Activated CD8-positive, alpha-beta T cell treated with anti-CD3 and anti-CD28 coated beads, Interleukin-2, amount 10 ng/mL, durations not matched to agents 7 days and 5 days (primary cell): ENCODE data around the gene DDX25. TPM values are rescaled to one million over a fixed set of nuclear protein-coding genes. Genes with fewer than 3 reads are reported as not detected.
"Not testable (repeated sequence)": the region's sequence is repeated elsewhere in the genome, so short reads cannot be mapped to it uniquely, and the experiment has no call there.

Experiments used
- ATAC-seq: fragments of 150-1000 bp; cut with Tn5 transposase; one replicate; pipeline ENCODE4 v1.10.0; 2021; ENCODE audit warnings: moderate library complexity
- CTCF ChIA-PET: fragments of 350-600 bp; sonication (Branson Sonifier 250); formaldehyde crosslinking; loops from one replicate; lab custom pipeline; 2021; ENCODE audit warnings: antibody characterized with exemption; lab: Charles Lee
- POLR2A ChIA-PET: fragments of 350-600 bp; sonication (Branson Sonifier 250); formaldehyde crosslinking; loops from one replicate; lab custom pipeline; 2021; ENCODE audit warnings: antibody characterized with exemption; lab: Charles Lee
- DNase-seq: peaks from one replicate; pipeline ENCODE4 v3.0.0-alpha.2; 2020
- H3K27ac Mint-ChIP-seq: one replicate; pipeline ENCODE4 v1.8.0; 2021; ENCODE audit warnings: mild to moderate bottlenecking, mixed read lengths
- H3K27me3 Mint-ChIP-seq: one replicate; pipeline ENCODE4 v1.8.0; 2021; ENCODE audit warnings: low read depth, mixed read lengths
- H3K36me3 Mint-ChIP-seq: one replicate; pipeline ENCODE4 v1.8.0; 2021; ENCODE audit warnings: low read depth, mixed read lengths
- H3K4me1 Mint-ChIP-seq: one replicate; pipeline ENCODE4 v1.8.0; 2021; ENCODE audit warnings: low read depth, mixed read lengths
- H3K4me3 Mint-ChIP-seq: one replicate; pipeline ENCODE4 v1.8.0; 2021; ENCODE audit warnings: mild to moderate bottlenecking, mixed read lengths
- H3K9me3 Mint-ChIP-seq: one replicate; pipeline ENCODE4 v1.8.0; 2022; ENCODE audit warnings: mixed read lengths; ENCODE audit not compliant: insufficient read depth
- total RNA-seq, 2 experiments: library from RNA; stranded (reverse); gene quantifications; one replicate each; pipeline ENCODE4 v1.2.3, GENCODE V29; 2021

The DDX25 gene
- total RNA-seq, 2 experiments from 2014 or later: not detected

GRCh38 chr11:125910226-125910849 is 6.0 kb downstream of the DDX25 start:
- POLR2A ChIA-PET: no interaction called here
- no peaks in the 10 kb centered on the region for H3K36me3 Mint-ChIP-seq
- CTCF ChIA-PET: interaction anchor here (2.2 kb wide), 1 partner anchor 283 kb away, joined by 8 read pairs; no protein-coding TSS in a partner anchor
- no peaks in the 10 kb centered on the region for H3K4me1 Mint-ChIP-seq
- H3K9me3 Mint-ChIP-seq: no peaks in the 10 kb centered on the region
- no peak for DNase-seq
- H3K27ac Mint-ChIP-seq: no peak overlapping the region
- no peak for ATAC-seq
- peaks cover 23% of the 10 kb centered on the region for H3K27me3 Mint-ChIP-seq
- H3K4me3 Mint-ChIP-seq: no peak overlapping the region

GRCh38 chr11:125914601-125915000 is 10.3 kb downstream of the DDX25 start:
- DNase-seq, POLR2A ChIA-PET, H3K9me3 Mint-ChIP-seq, H3K27ac Mint-ChIP-seq, H3K36me3 Mint-ChIP-seq, ATAC-seq, H3K4me3 Mint-ChIP-seq, H3K4me1 Mint-ChIP-seq: not testable (repeated sequence)
- CTCF ChIA-PET: interaction anchor here (1.4 kb wide), 1 partner anchor 12 kb away, joined by 3 read pairs; the partner anchor contains the start of gene PUS3
- H3K27me3 Mint-ChIP-seq: peaks cover 36% of the 10 kb centered on the region

GRCh38 chr11:125916683-125917347 is 12.5 kb downstream of the DDX25 start:
- no peaks in the 10 kb centered on the region for H3K9me3 Mint-ChIP-seq
- no peaks in the 10 kb centered on the region for H3K4me1 Mint-ChIP-seq
- H3K36me3 Mint-ChIP-seq: no peaks in the 10 kb centered on the region
- ATAC-seq (no peak), DNase-seq (no peak)
- H3K27me3 Mint-ChIP-seq: peaks cover 24% of the 10 kb centered on the region
- no peak overlapping the region for H3K4me3 Mint-ChIP-seq
- no peak overlapping the region for H3K27ac Mint-ChIP-seq
- CTCF ChIA-PET: interaction anchor here (0.7 to 1.7 kb wide), 3 partner anchors 25 to 277 kb away, joined by 3 to 9 read pairs (median 3); no protein-coding TSS in a partner anchor
- POLR2A ChIA-PET: interaction anchor here (0.5 kb wide), 1 partner anchor 1698 kb away, joined by 3 read pairs; no protein-coding TSS in a partner anchor

GRCh38 chr11:125918140-125918840 is 14.0 kb downstream of the DDX25 start:
- H3K27me3 Mint-ChIP-seq: peaks cover 22% of the 10 kb centered on the region
- H3K9me3 Mint-ChIP-seq: no peaks in the 10 kb centered on the region
- no peak overlapping the region for H3K27ac Mint-ChIP-seq
- ChIA-PET CTCF (interaction anchor here (0.6 to 1.7 kb wide), 2 partner anchors 275 kb away, joined by 3 to 9 read pairs; no protein-coding TSS in a partner anchor), POLR2A (no interaction called here)
- ATAC-seq (no peak), DNase-seq (no peak)
- H3K4me3 Mint-ChIP-seq: no peak overlapping the region
- no peaks in the 10 kb centered on the region for H3K4me1 Mint-ChIP-seq
- H3K36me3 Mint-ChIP-seq: no peaks in the 10 kb centered on the region

- H3K27ac Mint-ChIP-seq: no peak overlapping the region
- ATAC-seq (no peak), DNase-seq (no peak)
- H3K4me3 Mint-ChIP-seq: no peak overlapping the region
- no peaks in the 10 kb centered on the region for H3K36me3 Mint-ChIP-seq
- H3K27me3 Mint-ChIP-seq: peaks cover 18% of the 10 kb centered on the region
- no peaks in the 10 kb centered on the region for H3K9me3 Mint-ChIP-seq
- no peaks in the 10 kb centered on the region for H3K4me1 Mint-ChIP-seq
- CTCF ChIA-PET: interaction anchor here (0.5 to 1.6 kb wide), 3 partner anchors 16 to 273 kb away, joined by 3 to 11 read pairs (median 3); partner anchors contain the start of gene PUS3
- POLR2A ChIA-PET: interaction anchor here (0.6 kb wide), 1 partner anchor 232 kb away, joined by 3 read pairs; no protein-coding TSS in a partner anchor
Observed at GRCh38 chr11:125921042-125921441, 16.7 kb downstream of the DDX25 start.

- DNase-seq: no peak
- Mint-ChIP-seq H3K27me3 (peaks cover 15% of the 10 kb centered on the region), H3K4me1 (no peaks in the 10 kb centered on the region), H3K4me3 (no peak overlapping the region), H3K27ac (no peak overlapping the region), H3K9me3 (no peaks in the 10 kb centered on the region), H3K36me3 (no peaks in the 10 kb centered on the region)
- POLR2A ChIA-PET: no interaction called here
- CTCF ChIA-PET: interaction anchor here (1.6 to 3.7 kb wide), 3 partner anchors 20 to 272 kb away, joined by 4 to 40 read pairs (median 11); no protein-coding TSS in a partner anchor
- ATAC-seq: no peak
Observed at GRCh38 chr11:125922156-125922555, 17.8 kb downstream of the DDX25 start.

- CTCF ChIA-PET: interaction anchor here (0.6 to 3.7 kb wide), 9 partner anchors 19 to 558 kb away, joined by 3 to 40 read pairs (median 4); no protein-coding TSS in a partner anchor
- no peaks in the 10 kb centered on the region for H3K36me3 Mint-ChIP-seq
- no peak overlapping the region for H3K4me3 Mint-ChIP-seq
- POLR2A ChIA-PET: no interaction called here
- ATAC-seq (peak; percentile 86), DNase-seq (peak; percentile 74)
- peaks cover 12% of the 10 kb centered on the region for H3K27me3 Mint-ChIP-seq
- H3K27ac Mint-ChIP-seq: no peak overlapping the region
- no peaks in the 10 kb centered on the region for H3K4me1 Mint-ChIP-seq
- no peaks in the 10 kb centered on the region for H3K9me3 Mint-ChIP-seq
Observed at GRCh38 chr11:125923012-125923579, 18.8 kb downstream of the DDX25 start.

- ATAC-seq: no peak
- H3K4me3 Mint-ChIP-seq: no peak overlapping the region
- no peaks in the 10 kb centered on the region for H3K36me3 Mint-ChIP-seq
- ChIA-PET POLR2A (no interaction called here), CTCF (interaction anchor here (0.7 to 3.7 kb wide), 6 partner anchors 18 to 557 kb away, joined by 3 to 40 read pairs (median 4); no protein-coding TSS in a partner anchor)
- no peak for DNase-seq
- no peaks in the 10 kb centered on the region for H3K4me1 Mint-ChIP-seq
- peaks cover 13% of the 10 kb centered on the region for H3K27me3 Mint-ChIP-seq
- H3K27ac Mint-ChIP-seq: no peak overlapping the region
- no peaks in the 10 kb centered on the region for H3K9me3 Mint-ChIP-seq
Observed at GRCh38 chr11:125923633-125924032, 19.3 kb downstream of the DDX25 start.

- no peaks in the 10 kb centered on the region for H3K4me1 Mint-ChIP-seq
- POLR2A ChIA-PET: no interaction called here
- no peak overlapping the region for H3K27ac Mint-ChIP-seq
- no peak overlapping the region for H3K4me3 Mint-ChIP-seq
- peaks cover 14% of the 10 kb centered on the region for H3K27me3 Mint-ChIP-seq
- DNase-seq: no peak
- no peak for ATAC-seq
- CTCF ChIA-PET: interaction anchor here (1.2 to 3.7 kb wide), 2 partner anchors 19 to 269 kb away, joined by 5 to 40 read pairs; no protein-coding TSS in a partner anchor
- no peaks in the 10 kb centered on the region for H3K9me3 Mint-ChIP-seq
- no peaks in the 10 kb centered on the region for H3K36me3 Mint-ChIP-seq
Observed at GRCh38 chr11:125924384-125925007, 20.2 kb downstream of the DDX25 start.

GRCh38 chr11:125925247-125925740 is 21.0 kb downstream of the DDX25 start:
- Mint-ChIP-seq H3K4me3 (no peak overlapping the region), H3K4me1 (no peaks in the 10 kb centered on the region), H3K9me3 (no peaks in the 10 kb centered on the region), H3K27me3 (peaks cover 19% of the 10 kb centered on the region), H3K27ac (no peak overlapping the region), H3K36me3 (no peaks in the 10 kb centered on the region)
- POLR2A ChIA-PET: no interaction called here
- no peak for ATAC-seq
- DNase-seq: no peak
- CTCF ChIA-PET: interaction anchor here (1.2 to 3.7 kb wide), 2 partner anchors 18 to 268 kb away, joined by 5 to 40 read pairs; no protein-coding TSS in a partner anchor
